ENCODE measurements around the gene ZNF782. TPM values are rescaled to one million over a fixed set of nuclear protein-coding genes. Genes with fewer than 3 reads are reported as not detected.
"Not testable (repeated sequence)": the region's sequence is repeated elsewhere in the genome, so short reads cannot be mapped to it uniquely, and the experiment has no call there.

The ZNF782 gene
- total RNA-seq (10 to 100 TPM; 16.8 to 18.4 TPM), polyA plus RNA-seq (ENCODE audit: insufficient read depth, low read depth, low replicate concordance) (5.1 TPM)
- long read RNA-seq, donor 1, partial matches to known transcripts = 0 of 1 reads
- long read RNA-seq, donor 1, other reads (novel, unspliced or antisense) = 0 of 1 reads
- long read RNA-seq, donor 2 = 0 reads

- Histone ChIP-seq H3K27ac (peak within 1 kb of the TSS; percentile 66 to 86), H3K36me3 (ENCODE audit: low read depth, missing control alignments) (no peaks in the 10 kb centered on the region), H3K9me3 (no peaks in the 10 kb centered on the region), H3K4me3 (peak within 1 kb of the TSS; percentile 90 to 94), H3K27me3 (no peaks in the 10 kb centered on the region), H3K4me1 (peaks cover 4% of the 10 kb centered on the region)
- intact Hi-C loops (cut with DNase I; ENCODE audit: low total_unique reads) = no loop called here
- no peak for TF ChIP-seq CTCF (IDR thresholded peaks at IDR 0.05)
- no peak for TF ChIP-seq POLR2A (IDR thresholded peaks at IDR 0.05)
- 0% methylated on average over 16 to 56 of the region's 67 CpGs for WGBS, 2 donors
- DNase-seq = peak; percentile 97
These were observed at the start of gene ZNF782 for GRCh38 chr9:96853781-96854650. Gene ZNF782 (minus strand): TSS chr9:96854514. CDS start chr9:96851961, 2,553 bp downstream.

GRCh38 chr9:96900010-96900409 is 45.7 kb upstream of the ZNF782 start:
- H3K27me3 ChIP-seq; H3K36me3 ChIP-seq (ENCODE audit: low read depth, missing control alignments); H3K4me1 ChIP-seq; H3K27ac ChIP-seq; H3K9me3 ChIP-seq; H3K4me3 ChIP-seq; intact Hi-C loops (cut with DNase I; ENCODE audit: low total_unique reads); DNase-seq: not testable (repeated sequence)
- 40 to 45% methylated on average over 1 of the region's 2 CpGs for WGBS, 2 donors

- Histone ChIP-seq H3K4me3 (no peak overlapping the region), H3K4me1 (no peaks in the 10 kb centered on the region), H3K27me3 (no peaks in the 10 kb centered on the region), H3K36me3 (ENCODE audit: low read depth, missing control alignments) (no peaks in the 10 kb centered on the region), H3K9me3 (no peaks in the 10 kb centered on the region), H3K27ac (no peak overlapping the region)
- no peak for DNase-seq
- intact Hi-C loops (cut with DNase I; ENCODE audit: low total_unique reads) = no loop called here
- TF ChIP-seq POLR2A (IDR thresholded peaks at IDR 0.05) = no peak
- TF ChIP-seq CTCF (IDR thresholded peaks at IDR 0.05) = no peak
- 94 to 97% methylated on average over 7 of the region's 7 CpGs for WGBS, 2 donors
These were observed 37.8 kb upstream of the ZNF782 start for GRCh38 chr9:96892131-96892530.

GRCh38 chr9:96888591-96888990 is 34.3 kb upstream of the ZNF782 start:
- TF ChIP-seq POLR2A (IDR thresholded peaks at IDR 0.05) (no peak), CTCF (IDR thresholded peaks at IDR 0.05) (no peak)
- H3K9me3 ChIP-seq = no peaks in the 10 kb centered on the region
- H3K4me3 ChIP-seq = no peak overlapping the region
- H3K4me1 ChIP-seq = no peaks in the 10 kb centered on the region
- no peaks in the 10 kb centered on the region for H3K27me3 ChIP-seq
- 93 to 100% methylated on average over 4 of the region's 4 CpGs for WGBS, 2 donors
- intact Hi-C loops (cut with DNase I; ENCODE audit: low total_unique reads) = no loop called here
- no peak for DNase-seq
- no peaks in the 10 kb centered on the region for H3K36me3 ChIP-seq (ENCODE audit: low read depth, missing control alignments)
- no peak overlapping the region for H3K27ac ChIP-seq

- intact Hi-C loops (cut with DNase I; ENCODE audit: low total_unique reads) = no loop called here
- Histone ChIP-seq H3K4me1 (no peaks in the 10 kb centered on the region), H3K27me3 (no peaks in the 10 kb centered on the region), H3K27ac (no peak overlapping the region), H3K4me3 (no peak overlapping the region), H3K9me3 (no peaks in the 10 kb centered on the region), H3K36me3 (ENCODE audit: low read depth, missing control alignments) (no peaks in the 10 kb centered on the region)
- TF ChIP-seq CTCF (IDR thresholded peaks at IDR 0.05) = no peak
- no peak for DNase-seq
These were observed 31.1 kb upstream of the ZNF782 start for GRCh38 chr9:96885424-96885823.
